ENCODE results near the gene GSK3A.

Gene GSK3A

DNA sequence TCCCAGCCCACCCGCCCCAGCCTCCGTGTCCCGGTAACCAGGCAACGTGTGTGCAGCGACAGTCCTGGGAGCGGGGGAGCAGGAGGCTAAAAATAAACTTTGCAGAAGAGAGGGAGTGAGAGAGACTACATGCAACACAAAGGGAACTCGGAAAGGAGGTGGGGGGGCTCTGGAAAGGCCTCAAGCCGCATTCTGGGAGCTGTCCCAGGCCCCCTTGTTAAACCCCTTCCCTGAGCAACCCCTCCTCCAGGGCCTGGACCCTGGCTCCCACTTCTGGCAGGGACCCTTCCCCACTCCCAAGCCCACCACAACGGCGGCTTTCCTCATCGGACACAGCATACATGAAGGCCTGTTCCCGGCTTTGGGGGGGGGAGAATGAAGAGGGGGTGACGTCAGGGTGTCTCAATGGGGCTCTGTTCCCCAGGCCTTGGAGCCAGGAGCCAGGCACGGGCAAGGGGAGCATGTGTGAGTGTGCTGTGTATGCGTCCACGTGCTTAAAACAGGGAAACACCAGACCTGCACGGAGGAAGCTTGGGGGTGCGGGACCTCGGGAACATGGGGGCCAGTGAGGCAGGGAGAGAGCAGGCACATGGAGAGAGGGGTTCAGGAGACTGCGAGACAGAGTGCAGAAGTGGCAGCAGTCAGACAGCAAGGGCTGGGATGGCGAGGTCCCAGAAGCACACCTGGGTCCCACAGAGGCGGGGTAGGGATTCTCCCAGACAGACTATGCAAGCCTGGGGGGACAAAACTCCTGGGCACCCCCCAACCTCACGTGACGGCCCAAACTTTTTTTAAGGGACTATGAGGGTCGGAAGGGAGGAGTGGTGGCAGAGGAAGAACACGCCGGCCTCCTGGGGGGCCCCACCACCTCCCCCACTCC, 10.2 kb upstream of the GSK3A start:
- TF ChIP-seq, protein P1, sequence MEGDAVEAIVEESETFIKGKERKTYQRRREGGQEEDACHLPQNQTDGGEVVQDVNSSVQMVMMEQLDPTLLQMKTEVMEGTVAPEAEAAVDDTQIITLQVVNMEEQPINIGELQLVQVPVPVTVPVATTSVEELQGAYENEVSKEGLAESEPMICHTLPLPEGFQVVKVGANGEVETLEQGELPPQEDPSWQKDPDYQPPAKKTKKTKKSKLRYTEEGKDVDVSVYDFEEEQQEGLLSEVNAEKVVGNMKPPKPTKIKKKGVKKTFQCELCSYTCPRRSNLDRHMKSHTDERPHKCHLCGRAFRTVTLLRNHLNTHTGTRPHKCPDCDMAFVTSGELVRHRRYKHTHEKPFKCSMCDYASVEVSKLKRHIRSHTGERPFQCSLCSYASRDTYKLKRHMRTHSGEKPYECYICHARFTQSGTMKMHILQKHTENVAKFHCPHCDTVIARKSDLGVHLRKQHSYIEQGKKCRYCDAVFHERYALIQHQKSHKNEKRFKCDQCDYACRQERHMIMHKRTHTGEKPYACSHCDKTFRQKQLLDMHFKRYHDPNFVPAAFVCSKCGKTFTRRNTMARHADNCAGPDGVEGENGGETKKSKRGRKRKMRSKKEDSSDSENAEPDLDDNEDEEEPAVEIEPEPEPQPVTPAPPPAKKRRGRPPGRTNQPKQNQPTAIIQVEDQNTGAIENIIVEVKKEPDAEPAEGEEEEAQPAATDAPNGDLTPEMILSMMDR (IDR thresholded peaks at IDR 0.05; ENCODE audit: low read depth, low read length), result no peak

DNA sequence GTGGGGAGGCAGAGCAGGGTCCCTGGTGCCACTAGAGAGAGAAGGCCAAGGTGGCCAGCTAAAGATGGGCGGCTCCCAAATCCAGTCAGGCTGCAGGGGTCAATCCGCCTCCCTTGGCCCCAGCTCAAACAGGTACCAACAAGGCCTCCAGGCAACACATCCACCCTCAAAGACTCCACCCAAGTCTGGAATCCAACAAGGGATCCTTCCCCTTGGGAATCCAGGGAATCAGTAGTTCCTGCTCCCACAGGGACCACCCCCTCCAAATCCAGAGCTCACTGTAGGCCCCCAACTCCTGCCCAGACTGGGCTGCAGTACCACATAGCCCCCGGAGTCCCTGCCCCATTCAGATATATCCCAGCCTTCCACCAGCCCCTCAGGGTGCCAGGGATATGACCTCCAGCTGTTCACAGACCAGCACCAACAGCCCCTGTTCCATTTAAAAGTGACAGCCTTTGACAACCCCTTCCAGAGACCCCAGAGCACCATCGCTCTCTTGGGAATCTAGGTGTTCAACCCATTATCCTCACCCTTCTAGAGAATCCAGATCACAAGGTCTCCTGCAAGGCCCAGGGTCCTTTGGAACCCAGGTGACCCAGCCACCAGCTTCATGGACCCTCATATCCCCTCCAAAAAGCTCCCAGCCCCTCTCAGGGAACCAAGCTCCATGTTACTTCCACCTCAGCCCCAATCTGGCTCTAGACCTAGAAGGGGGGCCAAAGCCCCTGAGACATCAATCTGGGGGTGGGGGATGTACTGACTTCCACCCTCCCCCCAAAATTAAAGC, 9.4 kb upstream of the GSK3A start:
- no peak for DNase-seq (ENCODE audit: extremely low read depth, low read depth)
- TF ChIP-seq, protein P1 (IDR thresholded peaks at IDR 0.05; ENCODE audit: low read depth, low read length), result no peak

More for the DNA sequence above, 10.2 kb upstream of the GSK3A start:
- no peak for DNase-seq (ENCODE audit: extremely low read depth, low read depth)

DNA sequence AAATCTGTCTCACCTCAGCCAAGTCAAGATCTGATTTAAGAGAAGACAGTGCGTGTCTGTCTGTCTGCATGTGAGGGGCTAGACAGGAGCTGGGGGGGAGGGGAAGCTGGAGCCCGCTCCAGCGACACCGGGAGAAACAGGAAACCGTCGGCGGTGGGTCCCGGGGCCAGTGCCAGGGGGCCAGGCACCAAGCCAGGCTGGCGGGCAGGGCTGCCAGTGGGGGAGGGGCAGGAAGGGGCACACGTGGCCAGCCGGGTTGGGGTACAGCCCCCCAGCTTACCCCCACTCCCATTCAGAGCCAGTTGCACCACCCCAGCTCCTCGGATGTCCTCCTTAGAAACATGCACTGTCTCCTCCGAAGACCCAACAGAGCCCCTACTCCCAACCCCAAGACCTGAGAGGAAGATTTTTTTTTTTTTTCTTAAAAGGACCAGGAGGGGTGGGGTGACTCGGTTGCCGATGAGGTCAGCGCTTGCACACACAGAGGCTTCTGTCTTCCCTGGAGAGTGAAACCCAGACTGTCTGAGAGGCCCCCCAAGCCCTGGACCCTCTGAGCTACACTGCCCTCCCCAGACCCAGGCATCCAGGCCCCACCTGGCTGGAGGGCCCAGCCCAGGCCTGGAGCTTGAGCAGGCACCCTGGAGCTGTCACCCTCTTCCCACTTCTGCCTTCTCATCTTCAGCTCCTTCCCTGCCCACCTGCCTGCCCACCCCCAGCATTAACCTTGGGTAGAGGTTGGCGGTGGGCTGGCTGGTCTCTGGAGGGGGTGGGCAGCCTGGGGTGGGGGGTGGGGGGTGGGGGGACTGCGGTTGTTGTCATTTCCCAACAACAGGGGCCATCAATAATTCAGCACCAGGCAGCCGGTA, 8.5 kb upstream of the GSK3A start:
- DNase-seq (ENCODE audit: extremely low read depth, low read depth), result no peak
- TF ChIP-seq, protein P1 (IDR thresholded peaks at IDR 0.05; ENCODE audit: low read depth, low read length), result no peak

DNA sequence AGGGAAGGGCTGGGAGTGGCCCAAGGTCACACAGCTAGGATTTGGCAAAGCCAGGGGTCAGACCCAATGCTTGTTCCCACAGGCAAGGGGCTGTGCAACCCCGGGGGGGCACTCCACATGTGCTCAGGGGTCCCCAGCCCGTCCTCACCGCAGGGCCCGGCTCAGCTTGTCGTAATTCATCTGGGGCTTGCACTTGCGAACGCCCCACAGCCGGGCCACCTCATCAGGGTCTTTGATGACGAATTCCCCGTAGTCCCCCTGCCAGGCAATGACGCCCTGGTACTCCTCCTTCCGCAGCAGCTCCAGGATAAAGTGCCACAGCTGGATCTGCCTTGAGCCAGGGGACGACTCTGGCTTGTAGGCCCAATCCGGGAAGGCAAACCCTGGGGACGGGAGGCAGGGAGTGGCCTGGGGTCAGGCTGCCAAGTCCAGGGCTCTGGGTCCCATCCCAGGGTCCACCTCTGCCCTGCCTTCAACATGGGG, 7.8 kb upstream of the GSK3A start:
- TF ChIP-seq, protein P1 (IDR thresholded peaks at IDR 0.05; ENCODE audit: low read depth, low read length), result no peak
- DNase-seq (ENCODE audit: extremely low read depth, low read depth), result no peak

DNA sequence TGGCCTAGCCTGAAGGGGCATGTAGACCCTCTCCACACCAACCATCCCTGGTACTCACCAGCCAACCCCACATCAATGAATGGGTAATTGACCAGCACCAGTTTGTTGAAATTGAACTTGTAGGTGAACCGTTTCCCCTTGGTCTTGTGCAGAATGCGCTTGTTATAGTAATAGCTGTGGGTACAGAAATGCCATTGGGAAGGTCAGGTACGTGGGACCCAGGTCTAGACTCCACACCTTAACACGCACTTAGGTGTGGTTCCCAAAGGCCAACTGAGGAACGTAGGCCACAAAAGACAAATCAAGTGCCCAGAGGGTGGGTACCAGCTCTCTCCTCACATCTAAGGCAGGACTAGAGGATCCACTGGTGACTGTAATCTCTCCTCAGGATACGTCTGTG, 7.4 kb upstream of the GSK3A start:
- DNase-seq (ENCODE audit: extremely low read depth, low read depth), result no peak
- TF ChIP-seq, protein P1 (IDR thresholded peaks at IDR 0.05; ENCODE audit: low read depth, low read length), result no peak

DNA sequence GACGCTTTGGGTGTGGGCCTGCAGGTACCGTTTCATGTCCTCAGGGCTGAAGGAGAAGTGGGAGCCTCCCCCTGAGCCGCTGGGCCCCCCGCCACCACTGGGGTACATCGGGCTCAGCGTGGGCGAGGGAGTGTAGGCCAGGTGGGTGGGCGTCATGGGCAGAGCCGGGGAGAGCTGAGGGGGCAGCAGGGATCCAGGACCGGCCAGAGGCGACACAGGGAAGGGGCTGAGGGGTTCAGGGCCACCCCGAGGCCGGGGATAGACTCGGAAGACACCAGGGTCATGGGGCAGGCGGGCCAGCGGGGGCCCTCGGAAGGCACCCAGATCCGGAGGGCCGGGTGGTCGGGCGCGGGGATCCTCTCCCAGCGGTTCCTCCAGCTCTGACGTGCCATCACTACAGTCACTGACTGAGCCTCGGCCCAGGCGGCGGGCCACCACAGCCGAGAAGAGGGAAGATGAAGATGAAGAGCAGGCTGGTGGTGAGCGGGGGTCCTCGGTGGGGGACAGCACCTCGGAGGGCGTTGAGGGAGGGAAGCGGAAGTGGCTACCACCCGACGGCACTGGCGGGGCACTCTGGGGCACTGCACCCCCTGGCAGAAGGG, 6.8 kb upstream of the GSK3A start:
- TF ChIP-seq, protein P1 (IDR thresholded peaks at IDR 0.05; ENCODE audit: low read depth, low read length), result no peak
- no peak for DNase-seq (ENCODE audit: extremely low read depth, low read depth)

Data from AG09319 (cell line).